Stimulated activated CD8-positive, alpha-beta memory T cell treated with anti-CD3 and anti-CD28 coated beads, Interleukin-7, amount 100 ng/mL, for 1 hour (primary cell): ENCODE results near the gene ZFC3H1.
"Not testable (repeated sequence)": the region's sequence is repeated elsewhere in the genome, so short reads cannot be mapped to it uniquely, and the experiment has no call there.

Experiments used
- DNase-seq, 2 donors: peaks; one replicate each; pipeline ENCODE4 v3.0.0-alpha.2; 2020; ENCODE audit warnings: low read depth in 2 of 2

ZFC3H1 gene, protein sequence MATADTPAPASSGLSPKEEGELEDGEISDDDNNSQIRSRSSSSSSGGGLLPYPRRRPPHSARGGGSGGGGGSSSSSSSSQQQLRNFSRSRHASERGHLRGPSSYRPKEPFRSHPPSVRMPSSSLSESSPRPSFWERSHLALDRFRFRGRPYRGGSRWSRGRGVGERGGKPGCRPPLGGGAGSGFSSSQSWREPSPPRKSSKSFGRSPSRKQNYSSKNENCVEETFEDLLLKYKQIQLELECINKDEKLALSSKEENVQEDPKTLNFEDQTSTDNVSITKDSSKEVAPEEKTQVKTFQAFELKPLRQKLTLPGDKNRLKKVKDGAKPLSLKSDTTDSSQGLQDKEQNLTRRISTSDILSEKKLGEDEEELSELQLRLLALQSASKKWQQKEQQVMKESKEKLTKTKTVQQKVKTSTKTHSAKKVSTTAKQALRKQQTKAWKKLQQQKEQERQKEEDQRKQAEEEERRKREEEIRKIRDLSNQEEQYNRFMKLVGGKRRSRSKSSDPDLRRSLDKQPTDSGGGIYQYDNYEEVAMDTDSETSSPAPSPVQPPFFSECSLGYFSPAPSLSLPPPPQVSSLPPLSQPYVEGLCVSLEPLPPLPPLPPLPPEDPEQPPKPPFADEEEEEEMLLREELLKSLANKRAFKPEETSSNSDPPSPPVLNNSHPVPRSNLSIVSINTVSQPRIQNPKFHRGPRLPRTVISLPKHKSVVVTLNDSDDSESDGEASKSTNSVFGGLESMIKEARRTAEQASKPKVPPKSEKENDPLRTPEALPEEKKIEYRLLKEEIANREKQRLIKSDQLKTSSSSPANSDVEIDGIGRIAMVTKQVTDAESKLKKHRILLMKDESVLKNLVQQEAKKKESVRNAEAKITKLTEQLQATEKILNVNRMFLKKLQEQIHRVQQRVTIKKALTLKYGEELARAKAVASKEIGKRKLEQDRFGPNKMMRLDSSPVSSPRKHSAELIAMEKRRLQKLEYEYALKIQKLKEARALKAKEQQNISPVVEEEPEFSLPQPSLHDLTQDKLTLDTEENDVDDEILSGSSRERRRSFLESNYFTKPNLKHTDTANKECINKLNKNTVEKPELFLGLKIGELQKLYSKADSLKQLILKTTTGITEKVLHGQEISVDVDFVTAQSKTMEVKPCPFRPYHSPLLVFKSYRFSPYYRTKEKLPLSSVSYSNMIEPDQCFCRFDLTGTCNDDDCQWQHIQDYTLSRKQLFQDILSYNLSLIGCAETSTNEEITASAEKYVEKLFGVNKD (N-terminal part only)

DNA sequence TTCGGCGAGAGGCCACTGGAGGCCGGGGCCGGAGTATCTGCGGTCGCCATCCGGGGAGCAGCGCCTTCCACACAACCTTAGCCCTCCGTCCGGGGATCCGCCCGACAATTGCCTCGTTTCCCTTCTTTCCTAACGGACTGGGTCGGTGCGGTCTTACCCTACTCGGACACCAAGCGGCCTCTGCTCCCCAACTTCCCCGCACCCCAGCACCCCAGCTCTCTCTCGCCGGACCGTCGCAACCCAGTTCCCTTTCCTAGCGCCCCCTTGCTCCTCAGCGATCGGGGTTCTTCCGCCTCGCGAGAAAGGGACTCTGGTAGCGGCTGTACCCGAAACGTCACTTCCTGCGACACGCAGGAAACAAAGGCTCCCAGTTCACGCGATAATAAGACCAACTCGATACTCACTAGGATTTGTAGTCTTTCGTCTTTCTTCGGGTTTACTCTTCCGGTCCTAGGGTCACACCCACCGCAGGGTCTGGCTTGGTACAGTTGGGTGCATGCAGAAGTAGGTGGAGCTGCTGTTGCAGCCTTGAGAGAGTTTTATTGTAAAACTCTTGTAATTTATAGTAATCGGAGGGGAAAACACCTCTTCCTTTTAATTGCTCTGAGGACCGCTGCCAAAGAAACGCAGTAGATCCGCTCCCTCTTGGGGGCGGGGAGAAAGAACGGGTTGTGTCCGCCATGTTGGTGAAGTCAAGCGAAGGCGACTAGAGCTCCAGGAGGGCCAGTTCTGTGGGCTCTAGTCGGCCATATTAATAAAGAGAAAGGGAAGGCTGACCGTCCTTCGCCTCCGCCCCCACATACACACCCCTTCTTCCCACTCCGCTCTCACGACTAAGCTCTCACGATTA, at the start of gene ZFC3H1, which contains the start of gene THAP2:
Gene ZFC3H1, minus strand, starts transcription at position 288 of the 850 bp plus-strand sequence. Its CDS starts 238 bp downstream, at position 50.
Gene THAP2, plus strand, starts transcription at position 741 of the 850 bp plus-strand sequence. CDS start 209 bp downstream, outside the sequence.
- peak; percentile 75 to 78 for DNase-seq

DNA sequence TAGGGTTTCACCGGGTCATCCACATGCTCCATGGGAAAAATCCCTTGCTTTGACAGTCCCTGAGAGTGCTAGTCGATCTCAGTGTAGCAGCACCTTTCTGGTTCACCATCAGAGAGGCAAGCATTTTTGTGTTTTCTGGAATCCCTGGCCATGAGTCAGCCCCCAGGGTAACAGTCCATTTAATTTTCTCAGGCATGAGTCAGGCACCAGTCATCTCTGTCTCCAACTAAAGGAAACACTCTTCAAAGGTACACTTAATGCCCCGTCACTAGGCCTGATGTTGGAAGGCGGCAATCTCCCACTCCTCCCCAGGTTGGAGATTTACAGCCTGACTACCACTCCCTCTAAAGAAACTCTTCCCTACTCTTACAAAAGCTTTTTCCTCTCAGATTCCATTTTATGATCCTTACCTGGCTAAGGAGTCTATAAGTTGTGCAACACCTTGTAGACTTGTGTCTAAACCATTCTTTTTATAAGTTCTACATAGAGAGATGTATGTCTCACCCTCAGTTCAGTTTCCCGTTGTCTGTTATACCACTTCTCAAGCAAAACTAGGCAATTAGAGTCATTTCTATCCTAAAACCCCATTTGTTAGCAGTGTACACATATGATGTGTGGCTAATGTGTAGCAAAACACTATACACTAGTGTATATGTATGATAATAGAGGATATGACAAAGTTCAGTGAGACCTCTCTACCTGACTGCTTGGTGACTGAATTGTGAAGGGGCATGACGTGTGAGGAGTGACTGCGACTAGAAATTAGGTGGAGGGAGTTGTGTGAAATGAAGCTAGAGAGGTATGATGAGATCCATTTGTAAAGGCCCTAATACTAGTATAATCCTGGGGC, 46.9 kb upstream of the ZFC3H1 start:
- DNase-seq = no peak

DNA sequence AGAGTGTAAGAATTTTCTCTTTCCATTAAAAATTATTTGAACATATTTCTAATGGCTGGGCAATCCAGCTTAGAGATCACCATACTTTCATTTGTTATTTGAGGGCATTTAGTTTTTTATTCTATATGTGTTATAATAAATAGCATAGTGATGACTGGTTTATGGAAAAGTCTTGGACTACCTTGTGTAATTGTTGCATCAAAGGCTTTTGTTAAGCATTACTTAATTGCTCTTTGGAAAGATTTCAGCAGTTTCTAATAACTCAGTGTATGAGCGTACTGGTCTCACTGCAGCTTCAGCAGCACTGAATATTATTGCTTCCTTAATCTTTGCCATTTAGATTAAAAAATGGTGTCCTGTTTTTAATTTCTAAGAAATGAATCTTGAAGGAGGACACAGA, 45.0 kb upstream of the ZFC3H1 start:
- no peak for DNase-seq

DNA sequence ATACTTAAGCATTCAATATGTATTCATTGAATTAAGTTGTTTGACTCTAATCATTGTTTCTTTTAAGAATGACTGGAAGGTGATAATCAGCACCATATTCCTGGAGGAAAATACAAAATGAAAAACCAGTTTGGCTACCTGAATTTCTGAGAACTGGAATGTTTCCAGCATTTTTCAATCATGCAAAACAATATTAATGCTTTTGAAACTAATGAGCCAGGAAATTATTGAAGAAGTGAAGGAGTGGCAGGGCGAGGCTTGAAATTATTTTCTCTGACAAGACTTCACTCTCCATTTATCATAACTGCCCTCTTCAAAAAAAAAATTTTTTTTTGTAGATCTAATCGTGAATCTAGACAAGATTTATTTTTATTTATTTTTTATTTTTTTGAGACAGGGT, 41.3 kb upstream of the ZFC3H1 start:
- no peak for DNase-seq

GRCh38 chr12:71703206-71703605, 39.6 kb upstream of the ZFC3H1 start:
- no peak for DNase-seq

GRCh38 chr12:71702590-71702989, 38.9 kb upstream of the ZFC3H1 start:
- DNase-seq = no peak

DNA sequence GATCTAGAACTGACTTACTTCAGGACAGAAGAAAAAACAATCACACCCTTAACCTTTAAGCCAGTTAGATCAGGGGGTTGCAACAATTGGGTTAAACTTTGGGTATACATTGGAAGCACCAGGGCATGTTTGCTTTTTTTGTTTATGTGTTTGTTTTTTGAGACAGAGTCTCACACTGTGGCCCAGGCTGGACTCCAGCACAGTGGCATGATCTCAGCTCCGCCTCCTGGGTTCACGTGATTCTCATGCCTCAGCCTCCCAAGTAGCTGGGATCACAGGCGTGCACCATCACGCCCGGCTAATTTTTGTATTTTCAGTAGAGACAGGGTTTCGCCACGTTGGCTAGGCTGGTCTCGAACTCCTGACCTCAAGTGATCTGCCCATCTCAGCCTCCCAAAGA, 38.5 kb upstream of the ZFC3H1 start:
- not testable (repeated sequence) for DNase-seq

DNA sequence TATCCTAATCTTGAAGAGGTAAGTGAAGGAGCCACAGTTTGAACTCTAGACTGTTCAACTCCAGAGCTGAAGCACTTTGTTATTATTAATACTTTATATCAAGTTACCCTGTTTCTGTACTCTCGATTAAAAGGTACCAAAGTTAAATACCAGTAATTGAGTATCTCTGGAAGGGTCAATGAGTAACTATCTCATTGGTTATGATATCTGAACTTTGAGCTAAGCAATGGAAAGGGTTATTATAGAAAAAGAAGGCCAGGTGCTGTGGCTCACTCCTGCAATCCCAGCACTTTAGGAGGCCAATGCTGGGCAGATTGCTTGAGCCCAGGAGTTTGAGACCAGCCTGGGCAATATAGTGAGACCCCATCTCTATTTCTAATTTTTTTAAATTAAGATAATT, 32.1 kb upstream of the ZFC3H1 start:
- DNase-seq = no peak

GRCh38 chr12:71694099-71694820, 30.6 kb upstream of the ZFC3H1 start:
- DNase-seq = no peak

GRCh38 chr12:71693651-71694050, 30.0 kb upstream of the ZFC3H1 start:
- not testable (repeated sequence) for DNase-seq

- DNase-seq = no peak
Measured at GRCh38 chr12:71693126-71693525, 29.5 kb upstream of the ZFC3H1 start.

GRCh38 chr12:71691504-71692129, 28.0 kb upstream of the ZFC3H1 start:
- DNase-seq = no peak

DNA sequence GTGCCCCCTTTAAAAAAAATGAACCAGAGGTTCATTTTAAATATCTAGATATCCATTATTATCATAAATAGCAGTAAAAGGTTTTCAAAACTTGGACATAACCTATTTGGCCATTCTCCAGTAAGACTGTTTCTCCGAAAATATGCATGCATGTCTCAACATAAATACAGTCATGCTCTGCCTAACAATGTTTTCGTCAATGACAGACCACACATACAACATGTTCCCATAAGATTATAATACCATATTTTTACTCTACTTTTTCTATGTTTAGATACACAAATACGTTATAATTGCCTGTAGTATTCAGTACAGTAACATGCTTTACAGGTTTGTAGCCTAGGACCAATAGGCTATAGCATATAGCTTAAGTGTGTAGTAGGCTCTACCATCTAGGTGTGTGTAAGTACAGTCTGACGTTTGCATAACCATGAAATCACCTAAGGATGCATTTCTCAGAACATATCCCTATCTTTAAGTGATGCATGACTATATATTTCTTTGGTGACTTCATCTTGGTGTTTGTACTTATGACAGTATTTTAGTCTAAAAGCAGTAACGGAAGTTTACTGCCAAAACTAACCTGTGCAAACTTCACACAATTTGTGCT, 25.4 kb upstream of the ZFC3H1 start:
- no peak for DNase-seq

GRCh38 chr12:71687172-71687571, 23.5 kb upstream of the ZFC3H1 start:
- not testable (repeated sequence) for DNase-seq

DNA sequence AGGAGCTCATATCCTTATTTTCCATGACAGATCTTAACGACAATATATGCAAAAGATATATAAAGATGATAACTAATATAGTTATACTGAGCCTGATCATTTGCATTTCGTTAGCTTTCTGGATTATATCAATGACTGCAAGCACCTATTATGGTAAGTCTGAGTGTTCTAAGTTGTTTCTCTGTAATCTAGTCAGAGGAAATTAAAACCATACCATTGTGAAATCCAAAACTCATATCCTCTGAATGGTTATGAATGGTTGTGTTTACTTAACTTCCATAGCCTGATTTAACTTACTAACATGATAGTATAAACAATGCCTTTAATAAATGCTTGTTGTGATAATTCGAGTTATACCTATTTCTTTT, 23.0 kb upstream of the ZFC3H1 start:
- DNase-seq = no peak

DNA sequence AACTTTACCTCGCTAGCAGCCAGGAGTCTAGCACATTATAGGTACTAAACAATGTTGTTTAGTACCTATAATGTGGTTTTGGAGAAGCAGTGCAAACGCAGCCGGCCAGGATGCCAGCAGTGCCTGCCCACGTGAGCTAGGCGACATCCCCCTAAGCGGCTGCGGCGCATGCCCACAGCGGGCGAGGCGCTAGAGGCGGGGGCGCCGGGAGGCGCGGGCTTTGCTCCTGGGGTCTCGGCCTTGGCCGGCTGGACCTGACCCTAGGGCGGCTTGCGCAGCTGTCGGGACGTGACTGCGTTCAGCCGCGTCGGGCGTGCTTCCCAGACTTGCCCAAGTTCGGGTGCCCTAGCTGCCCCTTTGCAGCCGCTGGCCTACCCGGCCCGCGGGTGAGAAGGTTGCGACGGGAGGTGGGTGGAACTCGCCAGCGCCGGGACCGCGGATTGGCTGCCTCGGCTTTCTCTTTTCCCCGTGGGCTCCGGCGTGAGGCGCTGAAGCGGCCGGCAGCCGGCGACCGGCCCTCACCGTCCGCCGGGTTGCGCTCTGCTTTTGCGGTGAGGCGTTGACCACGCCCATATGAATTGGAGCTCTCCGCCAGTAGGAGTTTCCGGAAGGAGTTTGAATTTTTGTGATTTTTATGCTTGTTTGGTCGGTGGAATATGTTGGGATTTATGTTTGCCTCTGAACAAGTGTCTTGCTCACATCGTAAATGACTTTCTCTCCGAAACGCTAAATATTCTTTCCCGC, 22.4 kb upstream of the ZFC3H1 start, which contains the start of gene TMEM19:
Gene TMEM19, plus strand, starts transcription at position 169 of the 744 bp plus-strand sequence. CDS start 599 bp downstream, outside the sequence.
- DNase-seq = peak; percentile 62 to 66

- DNase-seq = no peak
Measured at GRCh38 chr12:71685312-71685906, 21.8 kb upstream of the ZFC3H1 start.
